BLaER1 treated with 17β-estradiol and CSF1 and Interleukin-3, amounts not matched to agents 10 nM and 100 nM (cell line): Measurements from ENCODE around the gene KCNMB1.

Experiments
- H3K27ac ChIP-seq, 11 experiments: shearing (Covaris generic); formaldehyde crosslinking; 2 replicates each; pipeline ENCODE4 v1.8.1; 2022
- H3K27me3 ChIP-seq, 11 experiments: shearing (Covaris generic); formaldehyde crosslinking; 2 replicates each; pipeline ENCODE4 v1.8.1; 2022
- H3K36me3 ChIP-seq, 11 experiments: shearing (Covaris generic); formaldehyde crosslinking; 2 replicates each; pipeline ENCODE4 v1.8.1; 2022
- H3K4me1 ChIP-seq, 10 experiments: shearing (Covaris generic); formaldehyde crosslinking; 2 replicates each; pipeline ENCODE4 v1.8.1; 2022
- H3K4me2 ChIP-seq, 11 experiments: shearing (Covaris generic); formaldehyde crosslinking; 2 replicates each; pipeline ENCODE4 v1.8.1; 2022
- H3K4me3 ChIP-seq, 10 experiments: shearing (Covaris generic); formaldehyde crosslinking; 2 replicates each; pipeline ENCODE4 v1.8.1; 2022
- H3K9ac ChIP-seq, 11 experiments: shearing (Covaris generic); formaldehyde crosslinking; 2 replicates each; pipeline ENCODE4 v1.8.1; 2022
- H3K9me3 ChIP-seq, 11 experiments: shearing (Covaris generic); formaldehyde crosslinking; replicated peaks in 1 of 11; 2 replicates each; pipeline ENCODE4 v1.8.1; 2022
- H4K20me1 ChIP-seq, 11 experiments: shearing (Covaris generic); formaldehyde crosslinking; 2 replicates each; pipeline ENCODE4 v1.8.1; 2022
- Cebpa-rat ChIP-seq, 11 experiments: shearing (Covaris generic); IDR thresholded peaks; 2 replicates each; pipeline ENCODE4 v1.8.1; 2022

KCNMB1 gene

DNA sequence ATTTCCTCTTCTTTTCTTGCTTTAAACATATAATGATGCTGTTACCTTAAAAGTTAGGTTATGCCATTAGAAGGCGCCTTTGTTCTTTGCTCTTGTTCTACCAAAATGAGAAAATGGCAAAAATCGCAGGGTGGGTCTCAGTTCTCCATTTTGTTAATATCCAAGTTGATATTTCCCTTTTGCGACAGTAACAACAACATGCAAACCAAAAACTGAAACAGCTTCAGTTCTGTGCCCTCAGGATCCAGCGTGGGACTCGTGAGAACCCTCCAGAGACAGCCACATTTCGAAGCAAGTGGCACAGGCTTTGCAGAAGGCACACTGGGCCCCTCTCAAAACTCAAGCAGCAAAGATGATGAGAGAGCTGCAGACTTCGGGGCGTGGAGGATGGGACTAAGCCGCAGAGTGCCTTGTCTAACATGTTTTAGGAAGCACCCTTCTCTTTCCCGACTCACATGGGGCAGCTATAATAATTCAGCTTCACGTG is 58.6 kb downstream of the KCNMB1 start:
- Histone ChIP-seq H3K9me3 (peaks cover 0 to 8% (median 0%) of the 10 kb centered on the region in 11 experiments; a peak in 1 of 22 replicates), H3K4me1 (peaks cover 79 to 95% (median 92%) of the 10 kb centered on the region in 10 experiments), H3K27me3 (no peaks in the 10 kb centered on the region), H3K36me3 (no peaks in the 10 kb centered on the region), H3K9ac (peak overlapping the region; percentile 63 to 90 (median 83); a peak in 21 of 22 replicates), H3K4me2 (peak overlapping the region; percentile 82 to 96 (median 92)), H3K27ac (peak overlapping the region; percentile 72 to 99 (median 96)), H3K4me3 (peak overlapping the region; percentile 32 to 62 (median 43); a peak in 19 of 20 replicates), H4K20me1 (no peaks in the 10 kb centered on the region; a peak in 1 of 22 replicates)
- TF ChIP-seq Cebpa-rat (IDR thresholded peaks at IDR 0.05) = no peak

DNA sequence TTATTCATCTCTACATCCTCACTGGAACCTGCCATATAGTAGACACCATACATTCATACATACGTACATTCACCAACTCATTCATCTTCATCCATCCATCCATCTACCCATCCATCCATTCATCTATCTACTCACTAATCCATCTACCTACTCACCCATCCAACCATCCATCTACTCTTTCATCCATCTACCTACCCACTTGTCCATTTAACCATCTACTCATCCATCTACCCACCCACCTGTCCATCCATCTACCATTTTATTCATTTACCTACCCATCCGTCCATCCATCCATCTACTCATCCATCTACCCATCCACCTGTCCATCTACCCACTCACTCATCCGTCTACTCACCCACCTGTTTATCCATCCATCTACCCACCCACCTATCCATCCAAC is 59.6 kb downstream of the KCNMB1 start:
- no peaks in the 10 kb centered on the region for H3K27me3 ChIP-seq
- H3K27ac ChIP-seq = peak overlapping the region; percentile 72 to 99 (median 96); a peak in 20 of 22 replicates

DNA sequence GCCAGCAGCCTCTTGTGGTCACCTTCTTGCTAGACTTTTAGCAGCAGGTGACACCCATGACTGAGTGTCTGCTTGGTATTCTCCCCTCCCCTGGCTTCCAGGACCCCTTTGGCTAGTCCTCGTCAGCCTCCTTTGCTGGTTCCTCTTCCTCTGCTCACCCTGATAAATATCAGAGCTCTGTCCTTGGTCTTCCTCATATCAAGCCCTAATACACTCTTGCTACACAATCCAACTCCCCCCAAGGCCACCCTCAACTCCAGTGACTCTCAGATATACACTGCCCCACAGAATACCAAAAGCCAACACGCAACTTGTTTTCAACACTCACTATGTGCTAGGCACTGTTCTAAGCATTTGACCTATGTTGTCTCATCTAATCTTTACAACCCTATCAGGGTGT is 61.3 kb downstream of the KCNMB1 start:
- peak overlapping the region in 8 of 11 experiments; percentile 91 to 99 (median 97); a peak in 16 of 22 replicates for H3K27ac ChIP-seq
- no peaks in the 10 kb centered on the region for H3K36me3 ChIP-seq
- peak overlapping the region in 5 of 11 experiments; percentile 22 to 59 (median 51); a peak in 8 of 22 replicates for H3K9ac ChIP-seq
- H4K20me1 ChIP-seq = no peaks in the 10 kb centered on the region
- peaks cover 51 to 81% (median 70%) of the 10 kb centered on the region in 10 experiments for H3K4me1 ChIP-seq
- H3K4me3 ChIP-seq = peak overlapping the region in 2 of 10 experiments; percentile 9 to 22; a peak in 2 of 20 replicates
- peaks cover 0 to 8% (median 0%) of the 10 kb centered on the region in 11 experiments; a peak in 2 of 22 replicates for H3K9me3 ChIP-seq
- no peaks in the 10 kb centered on the region for H3K27me3 ChIP-seq
- no peak for TF ChIP-seq Cebpa-rat (IDR thresholded peaks at IDR 0.05)
- peak overlapping the region; percentile 82 to 96 (median 92) for H3K4me2 ChIP-seq

More for the DNA sequence above, 59.6 kb downstream of the KCNMB1 start:
- no peak for TF ChIP-seq Cebpa-rat (IDR thresholded peaks at IDR 0.05)
- Histone ChIP-seq H3K9ac (peak overlapping the region in 9 of 11 experiments; percentile 79 to 90 (median 84); a peak in 16 of 22 replicates), H3K4me1 (peaks cover 68 to 90% (median 82%) of the 10 kb centered on the region in 10 experiments), H4K20me1 (no peaks in the 10 kb centered on the region; a peak in 1 of 22 replicates), H3K9me3 (peaks cover 0 to 8% (median 0%) of the 10 kb centered on the region in 11 experiments; a peak in 2 of 22 replicates), H3K4me3 (peak overlapping the region in 8 of 10 experiments; percentile 36 to 62 (median 44); a peak in 13 of 20 replicates), H3K36me3 (no peaks in the 10 kb centered on the region), H3K4me2 (peak overlapping the region; percentile 82 to 96 (median 92))

DNA sequence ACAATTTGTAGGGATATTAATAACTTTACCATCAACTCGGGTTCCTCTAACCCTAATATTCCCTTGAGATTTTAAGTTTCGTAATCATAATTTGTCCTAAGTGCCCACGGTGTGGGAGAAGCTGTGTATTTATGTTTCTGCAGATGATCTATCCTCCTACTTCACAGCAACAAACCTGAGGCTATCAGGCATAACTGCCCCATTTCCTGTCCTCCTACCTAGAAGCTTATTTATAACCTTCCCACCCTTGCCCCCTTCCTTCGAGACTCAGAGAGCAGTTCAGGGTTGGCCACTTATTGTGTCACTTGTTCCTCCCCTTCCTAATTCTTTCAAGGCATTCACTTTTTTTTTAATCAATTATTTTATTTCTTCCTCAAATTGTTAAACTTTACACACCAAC is 62.0 kb downstream of the KCNMB1 start:
- Histone ChIP-seq H3K36me3 (no peaks in the 10 kb centered on the region), H3K9me3 (peaks cover 0 to 8% (median 0%) of the 10 kb centered on the region in 11 experiments; a peak in 3 of 22 replicates), H3K9ac (peak overlapping the region in 6 of 11 experiments; percentile 22 to 59 (median 40); a peak in 11 of 22 replicates), H3K4me3 (peak overlapping the region in 2 of 10 experiments; percentile 9 to 22; a peak in 4 of 20 replicates), H3K4me1 (peaks cover 45 to 74% (median 63%) of the 10 kb centered on the region in 10 experiments), H3K27me3 (no peaks in the 10 kb centered on the region), H4K20me1 (no peaks in the 10 kb centered on the region), H3K27ac (peak overlapping the region in 8 of 11 experiments; percentile 91 to 99 (median 97); a peak in 16 of 22 replicates), H3K4me2 (peak overlapping the region; percentile 82 to 96 (median 92))
- no peak for TF ChIP-seq Cebpa-rat (IDR thresholded peaks at IDR 0.05)
